Renal cortical epithelial cell (primary cell): ENCODE data around the gene SYNPR. TPM values are rescaled to one million over a fixed set of nuclear protein-coding genes. Genes with fewer than 3 reads are reported as not detected.
"Not testable (repeated sequence)": the region's sequence is repeated elsewhere in the genome, so short reads cannot be mapped to it uniquely, and the experiment has no call there.

ENCODE experiments used
- DNase-seq: peaks from one replicate; pipeline ENCODE4 v3.0.0-alpha.2; 2011; ENCODE audit warnings: low read depth
- total RNA-seq: library from RNA; depleted of rRNA; stranded (reverse); fragments of >200 nt; gene quantifications from 2 replicates; pipeline ENCODE4 v1.2.3, GENCODE V29; 2014

SYNPR gene
- total RNA-seq, 1 donor from 2014 or later = not detected

DNA sequence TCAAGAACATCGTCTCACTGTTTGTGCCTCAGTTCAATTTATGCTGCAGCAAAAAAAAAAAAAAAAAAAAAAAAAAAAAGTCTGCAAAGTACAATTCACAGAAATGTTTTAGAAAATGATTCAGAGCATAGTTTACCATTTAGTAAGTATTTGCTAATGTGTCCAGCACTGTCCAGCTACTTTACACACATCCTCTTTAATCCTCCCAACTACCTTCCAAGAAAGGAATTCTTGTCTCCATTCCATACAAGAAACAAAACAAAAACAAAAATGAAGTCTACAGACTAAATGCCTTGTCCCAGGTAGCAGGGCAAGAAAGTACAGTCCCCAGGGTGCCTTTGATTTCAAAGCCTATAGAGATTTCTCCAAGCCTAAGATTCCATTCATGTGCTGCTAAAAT lies 335.5 kb downstream of the SYNPR start:
- DNase-seq = no peak

DNA sequence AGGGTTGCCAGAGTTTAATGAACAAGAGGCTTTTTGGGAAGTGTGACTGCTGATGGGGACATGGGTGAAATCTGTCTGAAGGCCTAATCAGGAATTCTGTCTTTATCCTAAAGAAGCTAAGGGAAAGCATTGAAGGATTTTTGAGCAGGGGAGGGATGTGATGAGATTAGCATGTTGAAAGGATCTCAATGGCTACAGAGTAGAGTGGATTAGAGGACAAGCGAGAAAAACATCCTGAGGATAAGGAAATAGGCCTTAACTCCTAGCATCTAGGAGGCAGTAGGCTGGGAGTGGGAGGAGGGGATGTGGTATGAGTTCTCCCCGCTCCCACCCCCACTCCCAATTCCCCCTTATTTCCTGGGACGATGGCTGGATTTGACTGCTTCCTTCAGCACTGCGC lies 339.3 kb downstream of the SYNPR start:
- DNase-seq = no peak

DNA sequence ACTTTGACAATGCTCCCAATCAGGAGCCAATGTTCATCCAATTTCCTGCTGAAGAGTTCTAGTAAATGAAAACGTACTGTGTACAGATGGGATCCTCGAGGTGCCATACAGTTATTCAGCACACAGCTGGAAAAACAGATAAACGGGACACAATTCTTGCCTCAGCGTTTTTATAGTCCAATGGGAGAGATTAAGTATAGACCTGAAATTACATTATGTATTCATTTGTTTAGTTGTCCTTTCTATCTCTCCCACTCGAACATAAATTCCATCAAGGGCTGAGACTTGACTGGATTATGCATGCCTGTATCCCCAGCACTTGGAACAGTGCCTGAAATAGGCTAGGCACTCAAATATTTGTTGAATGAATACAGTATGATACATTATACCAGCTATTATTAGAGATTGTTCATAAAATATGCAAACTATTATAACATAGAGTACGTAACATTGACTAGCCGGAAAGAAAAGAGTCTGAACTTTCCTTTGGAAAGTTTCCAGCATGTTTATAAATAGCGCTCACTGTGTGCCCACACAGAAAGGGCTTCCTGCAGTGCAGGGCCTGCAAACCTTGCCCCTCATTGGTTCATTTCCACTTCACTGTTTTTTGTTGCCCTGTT lies 346.9 kb downstream of the SYNPR start:
- DNase-seq = peak; percentile 33

DNA sequence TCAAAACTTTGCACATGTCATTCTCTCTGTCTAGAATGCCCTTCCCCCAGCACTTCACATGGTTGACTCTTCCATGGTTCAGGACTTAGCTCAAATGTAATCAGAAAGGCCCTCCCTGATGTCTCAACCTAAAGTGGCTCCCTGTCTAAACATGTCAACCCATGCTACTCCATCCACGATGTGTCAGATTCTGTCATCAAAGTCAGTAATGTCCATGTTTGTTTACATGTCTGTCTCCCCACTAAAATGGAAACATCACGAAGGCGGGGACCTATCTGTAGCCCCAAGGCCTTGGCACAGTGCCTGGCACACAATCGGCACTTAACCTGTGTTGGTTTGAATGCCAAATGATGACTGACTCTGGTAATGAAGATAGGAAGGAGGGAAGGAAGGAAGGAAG lies 353.6 kb downstream of the SYNPR start:
- DNase-seq = no peak

DNA sequence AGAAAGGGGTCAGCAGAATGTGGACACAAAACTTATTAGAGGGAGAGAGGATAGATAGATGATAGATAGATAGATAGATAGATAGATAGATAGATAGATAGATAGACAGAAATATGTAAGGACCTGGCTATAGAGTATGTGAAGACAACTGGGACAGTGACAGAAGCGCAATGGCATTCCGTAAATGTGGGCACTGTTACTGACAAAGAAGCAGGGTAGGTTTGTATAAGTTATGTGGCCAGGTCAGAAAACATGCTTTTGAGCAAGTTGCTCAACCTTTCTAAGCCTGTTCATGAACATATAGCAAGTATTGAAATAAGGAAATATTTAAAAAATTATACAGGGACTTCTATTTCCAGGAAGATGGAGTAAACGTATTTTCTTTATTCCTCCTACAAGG lies 357.1 kb downstream of the SYNPR start:
- DNase-seq = no peak

DNA sequence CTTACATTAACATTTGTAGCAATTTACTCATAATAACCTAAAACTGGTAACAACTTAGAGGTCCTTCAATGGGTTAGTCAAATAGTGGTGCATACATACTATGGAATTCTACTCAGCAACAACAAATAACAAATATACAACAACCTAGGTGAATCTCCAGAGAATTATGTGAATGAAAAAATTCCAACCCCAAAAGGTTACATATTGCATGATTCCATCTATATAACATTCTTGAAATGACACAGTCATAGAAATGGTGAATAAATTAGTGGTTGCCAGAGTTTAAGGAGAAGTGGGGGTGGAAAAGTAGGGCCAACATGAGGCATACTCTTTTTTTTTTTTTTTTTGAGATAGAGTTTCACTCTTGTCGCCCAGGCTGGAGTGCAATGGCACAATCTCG lies 361.7 kb downstream of the SYNPR start:
- DNase-seq = no peak

DNA sequence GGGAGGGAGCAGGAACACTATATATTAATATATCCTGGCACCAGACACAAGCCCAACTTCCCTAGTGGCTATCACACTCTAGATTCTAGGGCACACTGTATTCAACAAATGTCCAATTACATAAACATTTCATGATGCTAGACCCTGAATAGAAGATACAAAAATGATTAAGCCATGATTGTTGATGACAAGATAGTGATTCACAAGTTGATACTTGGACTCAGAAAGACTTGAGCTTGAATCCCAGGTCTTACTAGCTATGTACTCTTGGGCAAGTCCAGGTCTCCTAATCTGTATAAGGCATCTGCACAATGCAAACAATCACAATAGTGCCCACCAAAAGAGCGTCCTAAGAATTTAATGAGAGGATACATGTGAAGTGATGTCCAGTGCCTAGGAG lies 364.4 kb downstream of the SYNPR start:
- no peak for DNase-seq

DNA sequence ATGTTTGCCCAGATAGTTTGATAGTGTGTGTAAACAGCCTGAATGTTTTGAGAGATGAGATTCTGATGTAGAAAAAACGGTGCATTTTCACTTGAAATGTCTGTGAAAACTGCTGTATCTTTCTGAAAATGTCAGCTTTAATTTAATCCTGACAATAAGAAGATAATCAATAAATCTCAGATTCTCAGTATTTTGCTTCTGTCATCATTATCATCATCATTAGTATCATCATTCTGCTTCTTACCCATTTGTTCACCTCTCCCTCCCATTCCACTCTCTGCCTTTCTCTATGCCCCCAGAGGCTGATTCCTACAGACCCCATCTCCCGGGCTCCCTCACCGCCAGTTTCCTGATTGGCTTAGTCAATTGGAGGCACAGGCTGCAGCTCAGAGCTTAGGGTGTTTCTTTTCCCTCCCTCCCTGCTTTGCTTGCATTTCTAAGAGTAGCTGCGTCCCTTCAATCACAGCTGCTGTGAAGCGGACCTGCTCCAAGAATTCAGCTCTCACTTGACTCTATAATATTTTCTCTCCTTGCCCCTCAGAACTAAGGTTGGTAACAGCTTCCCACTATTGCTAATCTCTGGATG lies 366.2 kb downstream of the SYNPR start:
- no peak for DNase-seq

DNA sequence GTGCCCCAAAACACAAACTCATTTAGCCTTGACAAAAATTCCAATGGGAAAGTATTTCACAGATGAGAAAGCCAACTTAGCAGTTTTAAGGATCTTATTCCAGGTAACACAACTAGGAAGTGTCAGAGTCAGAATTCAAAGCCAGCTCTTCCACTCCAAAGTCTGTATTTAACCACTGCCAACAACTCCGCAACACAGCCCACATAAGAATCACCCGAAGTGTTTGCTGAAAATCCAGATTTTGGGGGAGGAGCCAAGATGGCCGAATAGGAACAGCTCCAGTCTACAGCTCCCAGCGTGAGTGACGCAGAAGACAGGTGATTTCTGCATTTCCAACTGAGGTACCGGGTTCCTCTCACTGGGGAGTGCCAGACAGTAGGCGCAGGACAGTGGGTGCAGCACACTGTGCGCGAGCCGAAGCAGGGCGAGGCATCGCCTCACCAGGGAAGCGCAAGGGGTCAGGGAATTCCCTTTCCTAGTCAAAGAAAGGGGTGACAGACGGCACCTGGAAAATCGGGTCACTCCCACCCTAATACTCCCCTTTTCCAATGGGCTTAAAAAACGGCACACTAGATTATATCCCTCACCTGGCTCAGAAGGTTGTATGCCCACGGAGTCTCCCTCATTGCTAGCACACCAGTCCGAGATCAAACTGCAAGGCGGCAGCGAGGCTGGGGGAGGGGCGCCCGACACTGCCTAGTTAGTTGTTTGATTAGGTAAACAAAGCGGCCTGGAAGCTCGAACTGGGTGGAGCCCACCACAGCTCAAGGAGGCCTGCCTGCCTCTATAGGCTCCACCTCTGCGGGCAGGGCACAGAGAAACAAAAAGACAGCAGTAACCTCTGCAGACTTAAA lies 367.0 kb downstream of the SYNPR start:
- not testable (repeated sequence) for DNase-seq

DNA sequence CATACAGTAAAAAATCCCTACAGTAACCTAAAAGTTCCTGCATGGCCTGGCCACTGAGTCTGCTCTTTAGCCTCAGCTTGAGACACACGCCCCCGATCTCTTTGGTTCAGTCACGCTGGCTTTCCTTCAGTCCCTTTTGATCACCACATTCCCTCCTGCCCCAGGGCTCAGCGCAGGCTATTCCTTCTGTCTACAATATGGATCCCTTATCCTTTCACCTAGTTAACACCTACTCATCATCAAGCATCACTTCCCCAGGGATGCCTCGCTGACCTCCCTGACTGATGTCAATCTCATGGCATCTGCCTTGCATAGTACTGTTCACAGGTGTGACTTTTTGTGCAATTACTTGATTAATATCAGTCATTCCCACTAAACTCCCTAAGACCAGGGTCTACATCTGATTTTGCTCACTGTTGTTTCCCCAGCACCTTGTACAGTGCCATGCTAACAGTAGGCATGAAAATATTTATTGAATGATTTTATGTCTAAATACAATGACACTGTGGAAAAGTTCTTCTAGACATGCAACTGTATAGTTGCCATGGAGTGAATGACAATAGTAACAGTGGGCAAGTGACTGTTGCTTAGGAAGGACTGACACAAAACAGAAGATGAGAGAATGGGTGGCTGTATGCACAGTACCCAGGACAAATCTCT lies 374.1 kb downstream of the SYNPR start, which contains the start of gene SNTN:
SNTN (plus strand) TSS at position 610 of the 660 bp plus-strand sequence; CDS start at position 623, 13 bp downstream.
- DNase-seq = no peak

DNA sequence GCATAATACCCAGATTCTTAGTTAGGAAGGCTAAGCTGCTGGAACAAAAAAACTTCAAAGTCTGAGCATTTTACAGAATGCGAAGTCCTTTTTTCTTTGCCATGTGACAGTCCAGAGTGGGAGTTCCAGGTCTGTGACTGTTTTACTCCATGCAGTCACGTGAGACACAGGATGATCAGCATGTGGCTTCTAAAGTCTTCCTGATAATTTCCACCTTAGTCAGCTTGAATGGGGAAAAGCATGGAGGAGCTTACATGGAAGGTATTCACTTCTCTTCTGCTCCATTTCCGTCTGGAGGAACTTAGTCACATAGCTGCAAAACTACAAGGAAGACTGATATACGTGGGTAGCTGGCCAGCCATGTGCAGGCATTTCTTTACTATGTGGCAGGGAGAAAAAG lies 376.1 kb downstream of the SYNPR start:
- peak; percentile 11 for DNase-seq

DNA sequence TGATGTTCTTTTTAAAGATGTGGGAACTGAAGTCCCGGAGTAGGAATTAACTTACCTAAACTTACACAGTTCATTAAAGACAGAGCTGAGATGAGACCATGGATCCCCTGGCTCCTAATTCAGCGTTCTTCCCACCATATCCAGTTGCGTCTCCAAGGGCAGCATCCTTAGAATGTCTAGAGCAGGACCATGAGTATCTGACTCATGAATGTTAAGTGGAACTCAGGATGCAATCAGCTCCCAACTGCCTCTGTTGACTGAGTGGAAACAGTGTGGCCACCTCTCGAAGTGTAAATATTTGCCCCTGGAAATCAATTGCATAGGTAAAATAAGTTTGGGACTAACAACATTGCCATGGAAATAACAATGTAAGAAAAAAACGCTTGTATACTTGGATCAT lies 376.8 kb downstream of the SYNPR start:
- no peak for DNase-seq

DNA sequence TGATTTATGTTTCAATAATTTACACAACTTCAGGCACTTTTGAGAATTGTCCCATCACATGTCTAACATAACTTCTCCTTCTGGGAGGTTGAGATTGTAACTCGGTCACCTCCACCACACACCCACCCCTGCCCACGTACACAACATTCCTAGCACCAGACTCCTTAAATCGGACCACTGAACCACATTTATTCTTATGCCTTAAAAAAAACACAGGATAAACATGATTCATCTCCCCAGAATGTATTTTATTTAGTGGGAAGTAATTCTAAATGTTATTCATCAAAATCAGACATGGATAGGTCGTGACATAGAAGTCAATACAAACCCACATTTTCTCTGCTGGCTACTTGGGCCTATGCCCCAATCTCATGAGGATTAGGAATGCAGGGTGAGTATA lies 377.4 kb downstream of the SYNPR start:
- DNase-seq = peak; percentile 82

DNA sequence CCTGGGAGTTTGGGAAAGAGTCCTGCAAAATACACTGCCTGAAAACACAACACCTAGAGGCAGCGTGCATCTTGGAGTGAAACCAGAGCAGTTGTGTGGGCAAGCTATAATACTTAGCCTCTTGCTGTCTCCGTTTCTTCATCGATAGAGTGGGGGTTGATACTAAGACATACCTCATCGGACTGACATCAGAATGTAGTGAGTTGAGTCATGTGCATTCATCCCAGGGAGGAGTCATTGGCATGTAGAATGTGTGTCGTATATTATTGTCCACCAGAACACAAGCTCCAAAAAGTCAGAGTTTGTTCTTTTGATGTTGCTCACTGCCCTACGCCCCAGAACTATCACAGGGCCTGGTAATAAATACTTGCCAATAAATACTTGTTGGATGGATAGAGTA lies 378.7 kb downstream of the SYNPR start:
- peak; percentile 27 for DNase-seq

DNA sequence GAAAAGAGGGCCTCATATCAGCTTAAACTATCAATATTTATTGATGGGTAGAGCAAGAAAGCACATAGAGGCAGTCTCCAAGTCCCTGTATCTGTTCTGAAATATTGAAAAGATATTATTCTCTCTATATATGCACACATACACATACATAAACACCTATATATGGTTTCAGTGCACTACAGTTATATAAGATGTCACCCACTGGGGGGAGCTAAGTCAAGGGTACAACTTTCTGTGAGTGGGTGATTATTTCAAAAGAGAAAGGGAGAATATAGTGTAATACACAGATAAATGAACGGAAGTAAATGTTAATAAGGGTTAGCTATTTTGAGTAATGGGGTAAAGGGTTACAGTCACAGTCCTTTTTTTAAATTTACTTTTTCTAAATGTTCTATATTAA lies 383.1 kb downstream of the SYNPR start:
- no peak for DNase-seq

DNA sequence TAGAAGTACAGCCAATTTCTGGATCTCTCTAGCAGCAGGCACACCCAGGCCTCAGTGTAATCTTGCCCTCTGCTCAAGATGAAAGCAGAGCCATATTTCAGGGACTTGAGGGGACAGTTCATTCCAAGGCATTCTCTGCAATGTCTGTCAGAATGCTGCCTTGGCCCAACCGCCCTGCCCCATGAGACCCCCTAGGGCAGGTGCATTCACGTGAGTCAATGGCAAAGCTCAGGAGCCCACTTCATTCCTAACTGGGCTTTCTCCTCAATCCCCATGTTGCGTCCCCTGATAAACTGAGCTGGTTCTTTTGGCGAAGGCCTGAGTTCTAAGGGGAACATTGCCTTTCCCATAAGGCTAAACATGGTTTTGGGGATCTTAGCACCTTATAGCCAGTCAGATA lies 383.9 kb downstream of the SYNPR start:
- DNase-seq = no peak

DNA sequence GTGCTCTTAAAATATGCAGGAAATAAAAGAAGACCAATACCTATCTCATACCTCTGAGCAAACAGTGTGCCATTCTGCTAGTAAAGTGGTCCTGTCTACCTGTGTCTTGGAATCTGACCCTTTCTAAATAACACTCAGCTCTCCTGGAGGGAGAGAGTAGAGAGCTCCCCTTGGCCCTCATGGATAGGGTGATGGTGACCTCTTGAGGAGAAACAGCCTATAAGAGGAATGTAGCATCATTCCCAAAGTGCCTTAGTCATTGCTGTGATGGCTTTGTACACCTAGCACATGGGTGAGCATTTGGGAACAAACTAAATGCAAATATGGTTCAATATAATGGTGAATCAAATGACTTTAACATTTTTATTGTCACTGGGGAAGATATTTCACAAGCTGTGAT lies 384.4 kb downstream of the SYNPR start:
- DNase-seq = no peak
